Hematopoietic multipotent progenitor cell treated with erythropoietin and hydrocortisone succinate and interleukin-3 and kit ligand, for 17 days (in vitro differentiated cells): ENCODE measurements around the gene HMGB1.

Source experiments
- DNase-seq: peaks from one replicate; pipeline ENCODE4 v3.0.0-alpha.2; 2015; ENCODE audit warnings: low spot score

Gene HMGB1

GRCh38 chr13:30465593-30466357 is at the start of gene HMGB1:
Gene HMGB1, minus strand, starts transcription at chr13:30465936. Its CDS starts 2,256 bp downstream, at chr13:30463680.
- DNase-seq: peak; percentile 97

- DNase-seq: no peak
Observed at GRCh38 chr13:30510811-30511371, 45.2 kb upstream of the HMGB1 start.

- DNase-seq: no peak
Observed at GRCh38 chr13:30510091-30510490, 44.4 kb upstream of the HMGB1 start.

- no peak for DNase-seq
Observed at GRCh38 chr13:30509254-30510050, 43.7 kb upstream of the HMGB1 start.

GRCh38 chr13:30504081-30504480 is 38.3 kb upstream of the HMGB1 start:
- DNase-seq: peak; percentile 16

- no peak for DNase-seq
Observed at GRCh38 chr13:30502237-30502636, 36.5 kb upstream of the HMGB1 start.

- DNase-seq: no peak
Observed at GRCh38 chr13:30499338-30499737, 33.6 kb upstream of the HMGB1 start.

- peak; percentile 49 for DNase-seq
Observed at GRCh38 chr13:30496147-30496546, 30.4 kb upstream of the HMGB1 start.

- DNase-seq: no peak
Observed at GRCh38 chr13:30495746-30496145, 30.0 kb upstream of the HMGB1 start.

GRCh38 chr13:30493658-30494381 is 28.1 kb upstream of the HMGB1 start:
- no peak for DNase-seq

- DNase-seq: no peak
Observed at GRCh38 chr13:30487075-30487470, 21.3 kb upstream of the HMGB1 start.

GRCh38 chr13:30486230-30487074 is 20.7 kb upstream of the HMGB1 start:
- DNase-seq: no peak

GRCh38 chr13:30481241-30481760 is 15.6 kb upstream of the HMGB1 start:
- DNase-seq: no peak

GRCh38 chr13:30480292-30480950 is 14.7 kb upstream of the HMGB1 start:
- no peak for DNase-seq

- DNase-seq: no peak
Observed at GRCh38 chr13:30479883-30480219, 14.1 kb upstream of the HMGB1 start.

GRCh38 chr13:30479154-30479882 is 13.6 kb upstream of the HMGB1 start:
- no peak for DNase-seq

GRCh38 chr13:30477346-30478195 is 11.8 kb upstream of the HMGB1 start:
- no peak for DNase-seq

GRCh38 chr13:30473675-30474074 is 7.9 kb upstream of the HMGB1 start:
- no peak for DNase-seq

- peak; percentile 24 for DNase-seq
Observed at GRCh38 chr13:30466841-30467252, 1.1 kb upstream of the HMGB1 start.
